Endothelial cell of umbilical vein (primary cell): ENCODE data around the gene TNFRSF4. TPM values are rescaled to one million over a fixed set of nuclear protein-coding genes. Genes with fewer than 3 reads are reported as not detected.
A peak's percentile ranks its signal among the peaks of the same experiment; 100 is the strongest.
"Not testable (repeated sequence)": the region's sequence is repeated elsewhere in the genome, so short reads cannot be mapped to it uniquely, and the experiment has no call there.

Experiments used
- BruUV-seq: library from RNA; stranded (reverse); fragments of 400-500 nt; replicated peaks from 2 replicates; lab custom pipeline; 2021; lab: Mats Ljungman, UMichigan
- CTCF ChIA-PET: fragments of 300-600, 350-600 bp; sonication (Branson Sonifier 250); formaldehyde crosslinking; loops from one replicate; lab custom pipeline; 2021; ENCODE audit warnings: antibody characterized with exemption, inconsistent platforms; lab: Charles Lee
- POLR2A ChIA-PET: fragments of 300-600, 350-600 bp; sonication (Branson Sonifier 250); formaldehyde crosslinking; loops from one replicate; lab custom pipeline; 2021; ENCODE audit warnings: antibody characterized with exemption, inconsistent platforms; lab: Charles Lee
- DNase-seq: peaks from one replicate; pipeline ENCODE4 v3.0.0-alpha.2; 2011; ENCODE audit warnings: low read depth, low spot score
- FAIRE-seq: peaks from 2 replicates; lab custom pipeline; 2011; peaks lifted over from hg19 to GRCh38; lab: Jason Lieb, UNC
- H2AFZ ChIP-seq: 2 replicates; pipeline ENCODE4 v1.6.0; 2012; ENCODE audit warnings: low read depth, low read length, control low read depth, inconsistent platforms
- H3K27ac ChIP-seq: 2 replicates; pipeline ENCODE4 v1.5.1; 2011; ENCODE audit warnings: low read depth, mild to moderate bottlenecking, control low read depth, low read length, moderate library complexity; ENCODE audit not compliant: insufficient read depth
- H3K27me3 ChIP-seq, 2 experiments: 2 replicates each; pipeline versions ENCODE4 v1.6.0 to v1.6.1; 2011; ENCODE audit warnings: low read length in 2 of 2, mixed read lengths in 1 of 2; ENCODE audit not compliant: control insufficient read depth in 2 of 2, insufficient read depth in 2 of 2
- H3K36me3 ChIP-seq, 2 experiments: 2 replicates in 1 of 2; 3 replicates in 1 of 2; pipeline ENCODE4 v1.5.1; 2011; ENCODE audit warnings: low read length in 2 of 2, mild to moderate bottlenecking in 1 of 2, moderate library complexity in 1 of 2; ENCODE audit not compliant: control insufficient read depth in 2 of 2, insufficient read depth in 2 of 2; ENCODE audit errors: extremely low read depth in 1 of 2
- H3K4me1 ChIP-seq: 3 replicates; pipeline ENCODE4 v1.5.1; 2011; ENCODE audit warnings: mild to moderate bottlenecking, low read length; ENCODE audit not compliant: control insufficient read depth, insufficient read depth; ENCODE audit errors: extremely low read depth
- H3K4me2 ChIP-seq: 2 replicates; pipeline ENCODE4 v1.6.1; 2011; ENCODE audit warnings: low read length, control low read depth, mixed read lengths; ENCODE audit not compliant: insufficient read depth
- H3K4me3 ChIP-seq, 3 experiments: fragments of 200-600 bp in 1 of 3; sonication (generic), shearing (Covaris generic) in 1 of 3; replicated peaks in 1 of 3; 2 replicates each; pipeline ENCODE4 v1.5.1; 2011 to 2016; ENCODE audit warnings: control low read depth in 3 of 3, low read length in 3 of 3, mild to moderate bottlenecking in 2 of 3, inconsistent platforms in 1 of 3, low read depth in 1 of 3, moderate library complexity in 1 of 3; ENCODE audit not compliant: insufficient read depth in 1 of 3
- H3K79me2 ChIP-seq: 2 replicates; pipeline ENCODE4 v1.6.0; 2012; ENCODE audit warnings: low read length, inconsistent platforms; ENCODE audit not compliant: control insufficient read depth, insufficient read depth
- H3K9ac ChIP-seq: replicated peaks from 2 replicates; pipeline ENCODE3; 2011; ENCODE audit warnings: low read length, control low read depth; ENCODE audit not compliant: insufficient read depth; ENCODE audit errors: extremely low read depth
- H3K9me1 ChIP-seq: replicated peaks from 3 replicates; pipeline ENCODE4 v1.6.0; 2011; ENCODE audit warnings: mild to moderate bottlenecking, low read length; ENCODE audit not compliant: control insufficient read depth, insufficient read depth; ENCODE audit errors: extremely low read depth
- H3K9me3 ChIP-seq: replicated peaks from 2 replicates; pipeline ENCODE4 v1.5.1; 2012; ENCODE audit warnings: low read length, inconsistent platforms; ENCODE audit not compliant: control insufficient read depth, insufficient read depth
- H4K20me1 ChIP-seq: replicated peaks from 2 replicates; pipeline ENCODE3; 2011; ENCODE audit warnings: mild to moderate bottlenecking, low read length; ENCODE audit not compliant: control insufficient read depth, insufficient read depth; ENCODE audit errors: extremely low read depth
- CTCF ChIP-seq, 2 donors: IDR thresholded peaks; 1 replicate in 1 of 2; 2 replicates in 1 of 2; pipeline ENCODE4 v1.5.1; 2011; ENCODE audit warnings: low read length in 2 of 2, mild to moderate bottlenecking in 2 of 2, moderate library complexity in 2 of 2, control low read depth in 1 of 2, inconsistent platforms in 1 of 2, low read depth in 1 of 2; ENCODE audit not compliant: insufficient read depth in 1 of 2; ENCODE audit errors: extremely low read depth in 1 of 2
- EZH2 ChIP-seq: IDR thresholded peaks from 2 replicates; pipeline ENCODE4 v1.6.1; 2012; ENCODE audit warnings: borderline replicate concordance, low read depth, mild to moderate bottlenecking, moderate library complexity, low read length, inconsistent platforms; ENCODE audit not compliant: severe bottlenecking
- FOS ChIP-seq: IDR thresholded peaks from 2 replicates; pipeline ENCODE4 v1.6.1; 2011; ENCODE audit warnings: mild to moderate bottlenecking, low read length, moderate library complexity, borderline replicate concordance; ENCODE audit not compliant: insufficient read depth
- GATA2 ChIP-seq: IDR thresholded peaks from 2 replicates; pipeline ENCODE4 v1.7.0; 2011; ENCODE audit warnings: low read depth, mild to moderate bottlenecking, moderate library complexity, mixed read lengths, low read length; ENCODE audit not compliant: insufficient read length, insufficient read depth
- JUN ChIP-seq: IDR thresholded peaks from 2 replicates; pipeline ENCODE4 v1.6.1; 2011; ENCODE audit warnings: borderline replicate concordance, low read depth; ENCODE audit not compliant: insufficient read length, insufficient read depth
- MAX ChIP-seq: IDR thresholded peaks from 2 replicates; pipeline ENCODE4 v1.6.1; 2011; ENCODE audit not compliant: insufficient read depth, insufficient read length
- MYC ChIP-seq: IDR thresholded peaks from one replicate; pipeline ENCODE4 v1.6.1; 2011; ENCODE audit warnings: mild to moderate bottlenecking, low read depth, low read length
- POLR2A ChIP-seq: IDR thresholded peaks from 2 replicates; pipeline ENCODE4 v1.6.1; 2012; ENCODE audit warnings: low read depth, mild to moderate bottlenecking, control low read depth, low read length
- POLR2AphosphoS5 ChIP-seq: IDR thresholded peaks from 2 replicates; pipeline ENCODE4 v1.6.1; 2012; ENCODE audit warnings: low read depth, mild to moderate bottlenecking, control low read depth, low read length, moderate library complexity; ENCODE audit not compliant: insufficient read depth
- dilution Hi-C: fragments of 300-500 bp; cut with MboI; formaldehyde crosslinking; loops from one replicate; pipeline ENCODE4 v1.15.0; 2019; ENCODE audit warnings: low sequenced_read_pairs; ENCODE audit not compliant: extremely low pct_ligation_motif_present
- intact Hi-C: fragments of 100-400 bp; cut with micrococcal nuclease; formaldehyde crosslinking; loops from one replicate; pipeline ENCODE4 v1.10.0; 2022
- polyA plus RNA-seq, 4 experiments: library from polyadenylated mRNA; depleted of rRNA in 3 of 4; stranded (reverse) in 3 of 4; unstranded in 1 of 4; fragments of >200 nt; gene quantifications; 2 replicates each; pipeline versions ENCODE4 v1.2.1 to v1.2.3, GENCODE V29; 2011 to 2012; ENCODE audit warnings: missing spikeins in 1 of 4
- total RNA-seq: library from RNA; stranded (reverse); gene quantifications from 2 replicates; pipeline ENCODE4 v1.2.3, GENCODE V29; 2021

The TNFRSF4 gene
- total and polyA plus RNA-seq, 2 donors (not counting 3 experiments of a cell fraction or from before 2014, with no cell fraction given), result 0.55 to 1.5 TPM

GRCh38 chr1:1250786-1251284, 36.9 kb upstream of the TNFRSF4 start:
- no peak for DNase-seq

GRCh38 chr1:1248009-1248913, 34.3 kb upstream of the TNFRSF4 start:
- dilution Hi-C loops, FAIRE-seq, H3K4me1 ChIP-seq, H3K9me1 ChIP-seq, H3K4me3 ChIP-seq, CTCF ChIA-PET, H3K4me2 ChIP-seq, H3K9me3 ChIP-seq, H3K27ac ChIP-seq, H2AFZ ChIP-seq, BruUV-seq, H4K20me1 ChIP-seq, H3K9ac ChIP-seq, H3K36me3 ChIP-seq, POLR2A ChIA-PET, H3K79me2 ChIP-seq, DNase-seq: not testable (repeated sequence)
- H3K27me3 ChIP-seq, result peaks cover 10 to 14% of the 10 kb centered on the region in 2 experiments
- intact Hi-C loops, result loop anchor here (5.0 kb wide), 1 partner anchor 126 kb away; no protein-coding TSS in a partner anchor

More at GRCh38 chr1:1250786-1251284, 36.9 kb upstream of the TNFRSF4 start:
- H3K9ac ChIP-seq, result no peak overlapping the region
- intact Hi-C loops, result no loop called here
- POLR2A ChIA-PET, result no interaction called here
- no peaks in the 10 kb centered on the region for H4K20me1 ChIP-seq
- no peaks in the 10 kb centered on the region for H3K9me1 ChIP-seq
- no peaks in the 10 kb centered on the region for H3K9me3 ChIP-seq
- dilution Hi-C loops, result no loop called here
- H3K4me3 ChIP-seq, result no peak overlapping the region
- H3K27ac ChIP-seq, result peak overlapping the region; percentile 11
- H3K36me3 ChIP-seq, result peaks cover 0 to 14% of the 10 kb centered on the region in 2 experiments
- H3K79me2 ChIP-seq, result no peaks in the 10 kb centered on the region
- no peak for FAIRE-seq
- CTCF ChIA-PET, result interaction anchor here (1.1 to 4.6 kb wide), 6 partner anchors 13 to 218 kb away, joined by 3 to 38 read pairs (median 4); no protein-coding TSS in a partner anchor
- H2AFZ ChIP-seq, result no peak overlapping the region
- H3K4me2 ChIP-seq, result no peak overlapping the region
- BruUV-seq, result no TSS peak
- H3K4me1 ChIP-seq, result no peaks in the 10 kb centered on the region
- peaks cover 10 to 14% of the 10 kb centered on the region in 2 experiments for H3K27me3 ChIP-seq
- TF ChIP-seq JUN (no peak), CTCF (IDR thresholded peaks at IDR 0.05; ENCODE audit: extremely low read depth in 1 of 2, insufficient read depth in 1 of 2, low read depth in 1 of 2, low read length in 2 of 2) (no peak), FOS (no peak), MYC (no peak), POLR2A (no peak), EZH2 (no peak), GATA2 (no peak), POLR2AphosphoS5 (no peak), MAX (no peak)
